ENCODE measurements around the gene HBA1.
"Not testable (repeated sequence)": the region's sequence is repeated elsewhere in the genome, so short reads cannot be mapped to it uniquely, and the experiment has no call there.

Gene HBA1

GRCh38 chr16:164827-165538, 11.5 kb upstream of the HBA1 start:
- H3K4me3 ChIP-seq (ENCODE audit: low read length), result no peak overlapping the region
- TF ChIP-seq ZNF274 (IDR thresholded peaks at IDR 0.05; ENCODE audit: low read depth, low read length), result no peak

- H3K4me3 ChIP-seq (ENCODE audit: low read length), result no peak within 1 kb of the TSS
These were observed 10.7 kb upstream of the HBA1 start, which contains the start of gene HBM for GRCh38 chr16:165539-166374. HBM (plus strand) TSS chr16:165978; CDS start chr16:165998, 20 bp downstream.

GRCh38 chr16:166375-167121, 9.9 kb upstream of the HBA1 start:
- no peak overlapping the region for H3K4me3 ChIP-seq (ENCODE audit: low read length)
- no peak for TF ChIP-seq ZNF274 (IDR thresholded peaks at IDR 0.05; ENCODE audit: low read depth, low read length)

More at GRCh38 chr16:165539-166374, 10.7 kb upstream of the HBA1 start, which contains the start of gene HBM:
- no peak for TF ChIP-seq ZNF274 (IDR thresholded peaks at IDR 0.05; ENCODE audit: low read depth, low read length)

- TF ChIP-seq ZNF274 (IDR thresholded peaks at IDR 0.05; ENCODE audit: low read depth, low read length), result no peak
- H3K4me3 ChIP-seq (ENCODE audit: low read length), result no peak overlapping the region
These were observed 9.3 kb upstream of the HBA1 start for GRCh38 chr16:167122-167690.

- TF ChIP-seq ZNF274 (IDR thresholded peaks at IDR 0.05; ENCODE audit: low read depth, low read length), result no peak
- H3K4me3 ChIP-seq (ENCODE audit: low read length), result no peak overlapping the region
These were observed 8.1 kb upstream of the HBA1 start for GRCh38 chr16:168424-168823.

- no peak overlapping the region for H3K4me3 ChIP-seq (ENCODE audit: low read length)
- no peak for TF ChIP-seq ZNF274 (IDR thresholded peaks at IDR 0.05; ENCODE audit: low read depth, low read length)
These were observed 7.5 kb upstream of the HBA1 start for GRCh38 chr16:169014-169413.

GRCh38 chr16:170088-170507, 6.4 kb upstream of the HBA1 start:
- H3K4me3 ChIP-seq (ENCODE audit: low read length), result not testable (repeated sequence)

GRCh38 chr16:170788-171187, 5.7 kb upstream of the HBA1 start:
- TF ChIP-seq ZNF274 (IDR thresholded peaks at IDR 0.05; ENCODE audit: low read depth, low read length), result no peak
- H3K4me3 ChIP-seq (ENCODE audit: low read length), result no peak overlapping the region

GRCh38 chr16:172374-172941, 4.0 kb upstream of the HBA1 start, which contains the start of gene HBA2:
HBA2 (plus strand) TSS chr16:172876; CDS start chr16:172913, 37 bp downstream.
- not testable (repeated sequence) for H3K4me3 ChIP-seq (ENCODE audit: low read length)

GRCh38 chr16:173211-173854, 3.1 kb upstream of the HBA1 start:
- not testable (repeated sequence) for H3K4me3 ChIP-seq (ENCODE audit: low read length)

- not testable (repeated sequence) for H3K4me3 ChIP-seq (ENCODE audit: low read length)
These were observed 2.3 kb upstream of the HBA1 start for GRCh38 chr16:173928-174769.

GRCh38 chr16:175011-175949, 1.2 kb upstream of the HBA1 start:
- TF ChIP-seq ZNF274 (IDR thresholded peaks at IDR 0.05; ENCODE audit: low read depth, low read length), result no peak

GRCh38 chr16:176006-176405, 474 bp upstream of the HBA1 start:
- H3K4me3 ChIP-seq (ENCODE audit: low read length), result not testable (repeated sequence)

More at GRCh38 chr16:175011-175949, 1.2 kb upstream of the HBA1 start:
- H3K4me3 ChIP-seq (ENCODE audit: low read length), result no peak overlapping the region

Data from GM08714 (cell line).